HK-2 (cell line): ENCODE data around the gene ZEB2.

ENCODE experiments used
- DNase-seq: peaks from one replicate; pipeline ENCODE4 v3.0.0-alpha.2; 2018; ENCODE audit not compliant: unreplicated experiment

Gene ZEB2

GRCh38 chr2:144519934-144520731, at the start of gene ZEB2:
Gene ZEB2, minus strand, starts transcription at chr2:144520119. Its CDS starts 2,769 bp downstream, at chr2:144517350.
- peak; percentile 37 for DNase-seq

- DNase-seq = no peak
Observed at GRCh38 chr2:144567745-144568144, 47.8 kb upstream of the ZEB2 start.

GRCh38 chr2:144566448-144566847, 46.5 kb upstream of the ZEB2 start:
- no peak for DNase-seq

- no peak for DNase-seq
Observed at GRCh38 chr2:144560251-144560650, 40.3 kb upstream of the ZEB2 start.

GRCh38 chr2:144559681-144560080, 39.8 kb upstream of the ZEB2 start:
- DNase-seq = no peak

- DNase-seq = no peak
Observed at GRCh38 chr2:144559242-144559641, 39.3 kb upstream of the ZEB2 start.

GRCh38 chr2:144554492-144555210, 34.7 kb upstream of the ZEB2 start:
- no peak for DNase-seq

GRCh38 chr2:144553379-144553778, 33.5 kb upstream of the ZEB2 start:
- no peak for DNase-seq

- no peak for DNase-seq
Observed at GRCh38 chr2:144552821-144553220, 32.9 kb upstream of the ZEB2 start.

GRCh38 chr2:144550911-144551310, 31.0 kb upstream of the ZEB2 start:
- no peak for DNase-seq

- no peak for DNase-seq
Observed at GRCh38 chr2:144550084-144550483, 30.2 kb upstream of the ZEB2 start.

GRCh38 chr2:144548532-144549191, 28.7 kb upstream of the ZEB2 start:
- no peak for DNase-seq

GRCh38 chr2:144548088-144548487, 28.2 kb upstream of the ZEB2 start:
- DNase-seq = no peak

- no peak for DNase-seq
Observed at GRCh38 chr2:144547494-144547893, 27.6 kb upstream of the ZEB2 start.

GRCh38 chr2:144546933-144547332, 27.0 kb upstream of the ZEB2 start:
- DNase-seq = no peak

GRCh38 chr2:144545787-144546186, 25.9 kb upstream of the ZEB2 start:
- no peak for DNase-seq

- no peak for DNase-seq
Observed at GRCh38 chr2:144544053-144544452, 24.1 kb upstream of the ZEB2 start.

- no peak for DNase-seq
Observed at GRCh38 chr2:144541396-144541795, 21.5 kb upstream of the ZEB2 start.

GRCh38 chr2:144539289-144539782, 19.4 kb upstream of the ZEB2 start:
- DNase-seq = no peak

- no peak for DNase-seq
Observed at GRCh38 chr2:144535300-144535699, 15.4 kb upstream of the ZEB2 start.

GRCh38 chr2:144533221-144533620, 13.3 kb upstream of the ZEB2 start:
- no peak for DNase-seq

- DNase-seq = no peak
Observed at GRCh38 chr2:144530596-144530995, 10.7 kb upstream of the ZEB2 start.

- DNase-seq = no peak
Observed at GRCh38 chr2:144529841-144530240, 9.9 kb upstream of the ZEB2 start.
